ENCODE measurements around the gene GJA4.

GJA4 gene

DNA sequence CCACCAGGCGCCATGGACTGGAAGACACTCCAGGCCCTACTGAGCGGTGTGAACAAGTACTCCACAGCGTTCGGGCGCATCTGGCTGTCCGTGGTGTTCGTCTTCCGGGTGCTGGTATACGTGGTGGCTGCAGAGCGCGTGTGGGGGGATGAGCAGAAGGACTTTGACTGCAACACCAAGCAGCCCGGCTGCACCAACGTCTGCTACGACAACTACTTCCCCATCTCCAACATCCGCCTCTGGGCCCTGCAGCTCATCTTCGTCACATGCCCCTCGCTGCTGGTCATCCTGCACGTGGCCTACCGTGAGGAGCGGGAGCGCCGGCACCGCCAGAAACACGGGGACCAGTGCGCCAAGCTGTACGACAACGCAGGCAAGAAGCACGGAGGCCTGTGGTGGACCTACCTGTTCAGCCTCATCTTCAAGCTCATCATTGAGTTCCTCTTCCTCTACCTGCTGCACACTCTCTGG is 8.0 kb upstream of the GJA4 start:
- peak; percentile 63 for DNase-seq (ENCODE audit: low spot score)
- Histone ChIP-seq H3K4me3 (no peak overlapping the region), H3K27ac (no peak overlapping the region)
- TF ChIP-seq, protein P1, sequence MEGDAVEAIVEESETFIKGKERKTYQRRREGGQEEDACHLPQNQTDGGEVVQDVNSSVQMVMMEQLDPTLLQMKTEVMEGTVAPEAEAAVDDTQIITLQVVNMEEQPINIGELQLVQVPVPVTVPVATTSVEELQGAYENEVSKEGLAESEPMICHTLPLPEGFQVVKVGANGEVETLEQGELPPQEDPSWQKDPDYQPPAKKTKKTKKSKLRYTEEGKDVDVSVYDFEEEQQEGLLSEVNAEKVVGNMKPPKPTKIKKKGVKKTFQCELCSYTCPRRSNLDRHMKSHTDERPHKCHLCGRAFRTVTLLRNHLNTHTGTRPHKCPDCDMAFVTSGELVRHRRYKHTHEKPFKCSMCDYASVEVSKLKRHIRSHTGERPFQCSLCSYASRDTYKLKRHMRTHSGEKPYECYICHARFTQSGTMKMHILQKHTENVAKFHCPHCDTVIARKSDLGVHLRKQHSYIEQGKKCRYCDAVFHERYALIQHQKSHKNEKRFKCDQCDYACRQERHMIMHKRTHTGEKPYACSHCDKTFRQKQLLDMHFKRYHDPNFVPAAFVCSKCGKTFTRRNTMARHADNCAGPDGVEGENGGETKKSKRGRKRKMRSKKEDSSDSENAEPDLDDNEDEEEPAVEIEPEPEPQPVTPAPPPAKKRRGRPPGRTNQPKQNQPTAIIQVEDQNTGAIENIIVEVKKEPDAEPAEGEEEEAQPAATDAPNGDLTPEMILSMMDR (IDR thresholded peaks at IDR 0.05), result no peak

DNA sequence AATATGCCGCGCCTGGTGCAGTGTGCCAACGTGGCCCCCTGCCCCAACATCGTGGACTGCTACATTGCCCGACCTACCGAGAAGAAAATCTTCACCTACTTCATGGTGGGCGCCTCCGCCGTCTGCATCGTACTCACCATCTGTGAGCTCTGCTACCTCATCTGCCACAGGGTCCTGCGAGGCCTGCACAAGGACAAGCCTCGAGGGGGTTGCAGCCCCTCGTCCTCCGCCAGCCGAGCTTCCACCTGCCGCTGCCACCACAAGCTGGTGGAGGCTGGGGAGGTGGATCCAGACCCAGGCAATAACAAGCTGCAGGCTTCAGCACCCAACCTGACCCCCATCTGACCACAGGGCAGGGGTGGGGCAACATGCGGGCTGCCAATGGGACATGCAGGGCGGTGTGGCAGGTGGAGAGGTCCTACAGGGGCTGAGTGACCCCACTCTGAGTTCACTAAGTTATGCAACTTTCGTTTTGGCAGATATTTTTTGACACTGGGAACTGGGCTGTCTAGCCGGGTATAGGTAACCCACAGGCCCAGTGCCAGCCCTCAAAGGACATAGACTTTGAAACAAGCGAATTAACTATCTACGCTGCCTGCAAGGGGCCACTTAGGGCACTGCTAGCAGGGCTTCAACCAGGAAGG is 7.4 kb upstream of the GJA4 start:
- TF ChIP-seq, protein P1 (IDR thresholded peaks at IDR 0.05), result no peak
- no peak overlapping the region for H3K4me3 ChIP-seq
- no peak overlapping the region for H3K27ac ChIP-seq
- peak; percentile 55 for DNase-seq (ENCODE audit: low spot score)

DNA sequence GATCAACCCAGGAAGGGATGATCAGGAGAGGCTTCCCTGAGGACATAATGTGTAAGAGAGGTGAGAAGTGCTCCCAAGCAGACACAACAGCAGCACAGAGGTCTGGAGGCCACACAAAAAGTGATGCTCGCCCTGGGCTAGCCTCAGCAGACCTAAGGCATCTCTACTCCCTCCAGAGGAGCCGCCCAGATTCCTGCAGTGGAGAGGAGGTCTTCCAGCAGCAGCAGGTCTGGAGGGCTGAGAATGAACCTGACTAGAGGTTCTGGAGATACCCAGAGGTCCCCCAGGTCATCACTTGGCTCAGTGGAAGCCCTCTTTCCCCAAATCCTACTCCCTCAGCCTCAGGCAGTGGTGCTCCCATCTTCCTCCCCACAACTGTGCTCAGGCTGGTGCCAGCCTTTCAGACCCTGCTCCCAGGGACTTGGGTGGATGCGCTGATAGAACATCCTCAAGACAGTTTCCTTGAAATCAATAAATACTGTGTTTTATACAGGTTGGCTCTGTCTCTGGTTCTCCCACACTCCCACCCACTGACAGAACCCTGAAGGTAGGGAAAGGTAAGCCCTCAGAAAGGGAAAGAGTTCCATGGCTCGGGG is 6.8 kb upstream of the GJA4 start:
- TF ChIP-seq, protein P1 (IDR thresholded peaks at IDR 0.05), result no peak
- DNase-seq (ENCODE audit: low spot score), result peak; percentile 68
- peak overlapping the region in 1 of 2 donors; percentile 79 for H3K27ac ChIP-seq

DNA sequence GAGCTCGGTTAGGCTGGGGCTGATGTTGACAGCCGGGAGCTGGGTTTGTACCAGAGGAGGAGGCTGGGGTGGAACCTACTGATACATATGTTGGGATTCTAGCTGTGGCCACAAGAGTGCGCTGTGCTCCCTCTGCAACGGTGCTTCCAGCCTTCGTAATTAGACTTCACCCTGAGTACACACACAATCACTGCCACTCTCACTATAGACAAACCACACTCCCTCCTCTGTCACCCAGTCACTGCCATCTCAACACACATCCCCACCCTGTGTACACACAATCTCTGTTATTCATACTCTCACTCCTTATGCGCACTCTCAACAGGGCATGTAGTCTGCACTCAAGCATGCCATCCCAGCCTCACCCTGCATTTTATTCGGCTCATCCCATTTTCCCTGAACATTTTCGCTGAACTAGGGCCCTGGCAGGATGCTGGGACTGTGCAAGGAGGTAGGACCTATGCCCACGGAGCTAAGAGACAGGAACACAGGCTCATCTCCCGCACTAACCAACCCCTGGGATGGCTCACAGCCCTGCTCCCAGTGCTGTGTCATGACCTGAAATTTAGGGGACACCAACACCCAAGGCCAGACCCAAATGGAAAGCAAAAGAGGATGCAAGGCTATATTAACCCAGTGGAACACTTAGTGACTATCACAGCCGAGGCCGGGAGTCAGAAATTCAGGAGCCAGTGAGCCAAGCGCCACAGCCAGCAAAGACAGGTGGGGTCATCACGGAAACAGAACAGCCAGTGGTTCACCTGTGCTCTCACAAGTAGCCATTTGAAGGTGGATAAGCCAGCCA is 6.1 kb upstream of the GJA4 start:
- Histone ChIP-seq H3K27ac (peak overlapping the region in 1 of 2 donors; percentile 79), H3K4me3 (no peak overlapping the region)
- no peak for DNase-seq (ENCODE audit: low spot score)
- TF ChIP-seq, protein P1 (IDR thresholded peaks at IDR 0.05), result peak; percentile 86

More for the DNA sequence above, 6.8 kb upstream of the GJA4 start:
- H3K4me3 ChIP-seq, result no peak overlapping the region

DNA sequence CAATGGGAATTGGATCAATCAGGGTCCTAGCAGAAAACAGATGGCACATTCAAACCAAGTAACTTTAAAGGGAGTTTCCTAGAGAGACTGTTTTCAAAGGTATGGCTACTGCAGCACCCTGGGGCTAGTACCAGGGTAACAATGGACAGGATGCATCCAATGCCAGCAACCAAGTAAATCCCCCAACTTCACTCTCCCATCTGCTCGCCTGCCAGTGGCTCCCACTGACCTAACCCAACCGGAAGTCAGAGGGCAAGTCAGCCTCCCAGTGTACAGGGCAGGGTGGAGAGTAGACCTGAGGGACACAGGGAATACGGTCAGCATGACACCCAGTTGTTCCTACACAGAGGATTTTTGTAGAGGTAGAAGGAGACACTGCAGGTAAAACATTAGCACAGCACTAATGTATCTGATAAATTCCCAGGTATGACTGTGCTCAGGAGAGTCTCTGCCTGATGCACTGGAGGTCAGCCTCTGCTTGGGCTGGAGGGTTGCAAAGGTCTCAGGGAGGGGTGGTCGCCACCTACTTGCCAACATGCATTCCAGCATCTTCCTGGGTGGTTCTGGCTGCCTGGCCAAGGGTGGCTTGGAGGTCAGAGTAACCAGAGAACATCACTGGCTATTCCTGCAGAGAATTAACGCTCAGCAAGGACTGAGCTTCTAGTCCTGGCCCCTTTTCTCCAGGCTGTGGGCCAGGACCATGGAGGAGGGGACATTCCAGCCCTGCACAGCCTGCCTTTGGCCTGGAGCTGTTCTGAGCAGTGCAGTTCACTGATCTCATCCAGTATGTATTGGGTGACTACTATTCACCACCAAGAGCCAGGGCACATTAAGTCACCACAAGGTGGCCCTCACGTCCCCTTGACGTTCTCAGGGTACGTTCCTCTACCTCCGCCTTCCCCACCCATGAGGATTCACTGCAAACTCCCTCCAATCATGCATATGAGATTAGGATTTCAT is 5.1 kb upstream of the GJA4 start:
- peak overlapping the region; percentile 15 to 79 for H3K27ac ChIP-seq
- DNase-seq (ENCODE audit: low spot score), result no peak
- H3K4me3 ChIP-seq, result no peak overlapping the region
- TF ChIP-seq, protein P1 (IDR thresholded peaks at IDR 0.05), result no peak

DNA sequence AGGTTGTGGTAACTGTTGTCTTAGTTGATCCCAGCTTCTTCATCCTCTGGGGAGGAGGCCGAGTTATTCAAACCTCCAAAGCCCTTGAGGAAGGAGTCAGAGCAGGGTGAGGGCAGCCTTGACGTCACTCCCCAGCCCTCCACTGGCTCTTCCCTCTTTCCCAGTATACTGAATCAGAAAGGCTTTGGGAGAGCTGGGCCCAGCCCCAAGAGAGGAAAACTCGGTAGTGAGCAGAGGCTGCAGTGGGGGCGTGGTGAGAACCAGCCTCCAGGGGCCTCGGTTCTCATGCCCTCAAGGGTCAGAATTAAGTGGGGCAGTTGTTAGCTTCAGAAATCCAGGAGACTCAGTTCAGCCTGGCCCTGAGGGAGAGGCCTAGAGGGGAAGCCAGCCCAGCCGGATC is 1.8 kb upstream of the GJA4 start:
- Histone ChIP-seq H3K4me3 (no peak overlapping the region), H3K27ac (peak overlapping the region; percentile 71 to 94)
- no peak for DNase-seq (ENCODE audit: low spot score)
- TF ChIP-seq, protein P1 (IDR thresholded peaks at IDR 0.05), result no peak

All from coronary artery (tissue), 2 donors.